Panc1 (cell line): ENCODE measurements around the gene C1orf115. TPM values are rescaled to one million over a fixed set of nuclear protein-coding genes. Genes with fewer than 3 reads are reported as not detected.

Experiments used
- ATAC-seq: fragments of 200-7000 bp; cut with Tn5 transposase; 2 replicates; pipeline ENCODE4 v1.9.1; 2020; ENCODE audit warnings: mild to moderate bottlenecking, moderate library complexity
- BruUV-seq: library from RNA; stranded (reverse); fragments of 400-500 nt; replicated peaks from 2 replicates; lab custom pipeline; 2021; lab: Mats Ljungman, UMichigan
- CTCF ChIA-PET: fragments of 300-600 bp; sonication (Branson Sonifier 250); formaldehyde crosslinking; loops from one replicate; lab custom pipeline; 2022; ENCODE audit warnings: antibody characterized with exemption; lab: Charles Lee
- POLR2A ChIA-PET: fragments of 300-600 bp; sonication (Branson Sonifier 250); formaldehyde crosslinking; loops from one replicate; lab custom pipeline; 2022; ENCODE audit warnings: antibody characterized with exemption; lab: Charles Lee
- DNase-seq: peaks from one replicate; pipeline ENCODE4 v3.0.0-alpha.2; 2010; ENCODE audit warnings: low read depth, low spot score
- H3K27ac ChIP-seq: 2 replicates; pipeline ENCODE4 v1.5.1; 2011; ENCODE audit warnings: mild to moderate bottlenecking, low read length, inconsistent platforms
- H3K27me3 ChIP-seq: fragments of 200-500 bp; sonication (Bioruptor generic); 2 replicates; pipeline ENCODE4 v1.6.0; 2014; ENCODE audit warnings: low read length, inconsistent platforms; ENCODE audit not compliant: control insufficient read depth, insufficient read depth
- H3K36me3 ChIP-seq: fragments of 200-500 bp; sonication (Bioruptor generic); 2 replicates; pipeline ENCODE4 v1.5.1; 2014; ENCODE audit warnings: inconsistent platforms, mild to moderate bottlenecking, low read length, moderate library complexity; ENCODE audit not compliant: control insufficient read depth, insufficient read depth
- H3K4me1 ChIP-seq: 2 replicates; pipeline ENCODE4 v1.5.1; 2011; ENCODE audit warnings: inconsistent platforms, mild to moderate bottlenecking, low read length, moderate library complexity; ENCODE audit not compliant: control insufficient read depth, insufficient read depth
- H3K4me3 ChIP-seq, 2 experiments: 2 replicates each; pipeline ENCODE4 v1.5.1; 2011 to 2012; ENCODE audit warnings: low read depth in 2 of 2, low read length in 2 of 2, mild to moderate bottlenecking in 2 of 2, inconsistent platforms in 1 of 2, moderate library complexity in 1 of 2
- H3K9me3 ChIP-seq: fragments of 200-500 bp; sonication (Bioruptor generic); 2 replicates; pipeline ENCODE4 v1.5.1; 2014; ENCODE audit warnings: low read depth, mild to moderate bottlenecking, inconsistent platforms, low read length, moderate library complexity; ENCODE audit not compliant: control insufficient read depth, insufficient read depth
- POLR2AphosphoS5 ChIP-seq: IDR thresholded peaks from 2 replicates; pipeline ENCODE4 v1.6.1; 2012; ENCODE audit warnings: mild to moderate bottlenecking, low read depth, low read length, moderate library complexity
- SIN3A ChIP-seq: IDR thresholded peaks from 2 replicates; pipeline ENCODE4 v1.6.1; 2012; ENCODE audit warnings: low read depth, mild to moderate bottlenecking, low read length, moderate library complexity, borderline replicate concordance; ENCODE audit not compliant: insufficient read depth
- TCF7L2 ChIP-seq: IDR thresholded peaks from 2 replicates; pipeline ENCODE4 v1.6.1; 2011; ENCODE audit warnings: mild to moderate bottlenecking, low read depth, low read length, inconsistent platforms
- in situ Hi-C: cut with HindIII; loops from 2 replicates; pipeline ENCODE4 v1.10.0; 2016; ENCODE audit warnings: low sequenced_read_pairs, low pct_unique_long_range_greater_than_20kb
- intact Hi-C: fragments of 100-400 bp; cut with micrococcal nuclease; formaldehyde crosslinking; loops from one replicate; pipeline ENCODE4 v1.10.0; 2022; ENCODE audit not compliant: unreplicated experiment
- total RNA-seq: library from RNA; stranded (reverse); gene quantifications from one replicate; pipeline ENCODE4 v1.2.1, GENCODE V29; 2021; ENCODE audit not compliant: unreplicated experiment
- TF ChIP-seq, protein P1 (sequence below): fragments of 450-650 bp; IDR thresholded peaks from 2 replicates; pipeline ENCODE4 v1.5.1; 2017; ENCODE audit warnings: mild to moderate bottlenecking
- TF ChIP-seq, protein P2 (sequence below), 2 experiments: IDR thresholded peaks; 2 replicates each; pipeline ENCODE4 v1.6.1; 2011 to 2012; ENCODE audit warnings: low read depth in 2 of 2, control low read depth in 1 of 2, low read length in 1 of 2, mild to moderate bottlenecking in 1 of 2, moderate library complexity in 1 of 2; ENCODE audit not compliant: insufficient read depth in 1 of 2

The C1orf115 gene
- total RNA-seq, 1 experiment from 2014 or later = 3.9 TPM

DNA sequence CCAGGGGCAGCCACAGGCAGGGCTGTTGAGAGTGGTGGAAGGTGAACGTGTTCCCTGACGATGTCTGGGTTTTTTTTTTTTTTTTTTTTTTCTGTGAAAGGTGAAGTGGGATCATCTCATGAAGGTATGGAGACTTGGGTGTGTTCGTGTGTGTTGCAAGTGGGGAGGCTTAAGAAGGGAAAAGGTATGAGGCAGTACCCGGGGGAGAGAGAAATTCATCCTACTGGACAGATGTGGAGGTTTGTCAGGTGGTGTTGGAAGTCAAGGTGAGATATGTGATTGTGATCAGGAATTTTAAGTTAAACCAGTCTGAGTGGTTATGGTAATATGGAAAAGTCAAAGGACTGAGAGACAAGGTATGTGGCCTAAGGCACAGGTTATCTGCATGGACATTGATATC, 5.3 kb downstream of the C1orf115 start:
- H3K27ac ChIP-seq = no peak overlapping the region
- no peaks in the 10 kb centered on the region for H3K9me3 ChIP-seq
- TF ChIP-seq TCF7L2 (no peak), POLR2AphosphoS5 (no peak), SIN3A (no peak)
- TF ChIP-seq, protein P1, sequence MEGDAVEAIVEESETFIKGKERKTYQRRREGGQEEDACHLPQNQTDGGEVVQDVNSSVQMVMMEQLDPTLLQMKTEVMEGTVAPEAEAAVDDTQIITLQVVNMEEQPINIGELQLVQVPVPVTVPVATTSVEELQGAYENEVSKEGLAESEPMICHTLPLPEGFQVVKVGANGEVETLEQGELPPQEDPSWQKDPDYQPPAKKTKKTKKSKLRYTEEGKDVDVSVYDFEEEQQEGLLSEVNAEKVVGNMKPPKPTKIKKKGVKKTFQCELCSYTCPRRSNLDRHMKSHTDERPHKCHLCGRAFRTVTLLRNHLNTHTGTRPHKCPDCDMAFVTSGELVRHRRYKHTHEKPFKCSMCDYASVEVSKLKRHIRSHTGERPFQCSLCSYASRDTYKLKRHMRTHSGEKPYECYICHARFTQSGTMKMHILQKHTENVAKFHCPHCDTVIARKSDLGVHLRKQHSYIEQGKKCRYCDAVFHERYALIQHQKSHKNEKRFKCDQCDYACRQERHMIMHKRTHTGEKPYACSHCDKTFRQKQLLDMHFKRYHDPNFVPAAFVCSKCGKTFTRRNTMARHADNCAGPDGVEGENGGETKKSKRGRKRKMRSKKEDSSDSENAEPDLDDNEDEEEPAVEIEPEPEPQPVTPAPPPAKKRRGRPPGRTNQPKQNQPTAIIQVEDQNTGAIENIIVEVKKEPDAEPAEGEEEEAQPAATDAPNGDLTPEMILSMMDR = no peak
- TF ChIP-seq, protein P2, sequence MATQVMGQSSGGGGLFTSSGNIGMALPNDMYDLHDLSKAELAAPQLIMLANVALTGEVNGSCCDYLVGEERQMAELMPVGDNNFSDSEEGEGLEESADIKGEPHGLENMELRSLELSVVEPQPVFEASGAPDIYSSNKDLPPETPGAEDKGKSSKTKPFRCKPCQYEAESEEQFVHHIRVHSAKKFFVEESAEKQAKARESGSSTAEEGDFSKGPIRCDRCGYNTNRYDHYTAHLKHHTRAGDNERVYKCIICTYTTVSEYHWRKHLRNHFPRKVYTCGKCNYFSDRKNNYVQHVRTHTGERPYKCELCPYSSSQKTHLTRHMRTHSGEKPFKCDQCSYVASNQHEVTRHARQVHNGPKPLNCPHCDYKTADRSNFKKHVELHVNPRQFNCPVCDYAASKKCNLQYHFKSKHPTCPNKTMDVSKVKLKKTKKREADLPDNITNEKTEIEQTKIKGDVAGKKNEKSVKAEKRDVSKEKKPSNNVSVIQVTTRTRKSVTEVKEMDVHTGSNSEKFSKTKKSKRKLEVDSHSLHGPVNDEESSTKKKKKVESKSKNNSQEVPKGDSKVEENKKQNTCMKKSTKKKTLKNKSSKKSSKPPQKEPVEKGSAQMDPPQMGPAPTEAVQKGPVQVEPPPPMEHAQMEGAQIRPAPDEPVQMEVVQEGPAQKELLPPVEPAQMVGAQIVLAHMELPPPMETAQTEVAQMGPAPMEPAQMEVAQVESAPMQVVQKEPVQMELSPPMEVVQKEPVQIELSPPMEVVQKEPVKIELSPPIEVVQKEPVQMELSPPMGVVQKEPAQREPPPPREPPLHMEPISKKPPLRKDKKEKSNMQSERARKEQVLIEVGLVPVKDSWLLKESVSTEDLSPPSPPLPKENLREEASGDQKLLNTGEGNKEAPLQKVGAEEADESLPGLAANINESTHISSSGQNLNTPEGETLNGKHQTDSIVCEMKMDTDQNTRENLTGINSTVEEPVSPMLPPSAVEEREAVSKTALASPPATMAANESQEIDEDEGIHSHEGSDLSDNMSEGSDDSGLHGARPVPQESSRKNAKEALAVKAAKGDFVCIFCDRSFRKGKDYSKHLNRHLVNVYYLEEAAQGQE (IDR thresholded peaks at IDR 0.05; ENCODE audit: insufficient read depth in 1 of 2, low read depth in 2 of 2, low read length in 1 of 2) = no peak
- no peak for ATAC-seq
- BruUV-seq = no TSS peak
- H3K4me1 ChIP-seq = no peaks in the 10 kb centered on the region
- in situ Hi-C loops (no loop called here), intact Hi-C loops (no loop called here)
- no peak overlapping the region for H3K4me3 ChIP-seq
- H3K36me3 ChIP-seq = no peaks in the 10 kb centered on the region; the same call in 1 of the 2 replicates
- CTCF ChIA-PET = no interaction called here
- DNase-seq = no peak
- POLR2A ChIA-PET = no interaction called here
- H3K27me3 ChIP-seq = no peaks in the 10 kb centered on the region; the same call in 1 of the 2 replicates

DNA sequence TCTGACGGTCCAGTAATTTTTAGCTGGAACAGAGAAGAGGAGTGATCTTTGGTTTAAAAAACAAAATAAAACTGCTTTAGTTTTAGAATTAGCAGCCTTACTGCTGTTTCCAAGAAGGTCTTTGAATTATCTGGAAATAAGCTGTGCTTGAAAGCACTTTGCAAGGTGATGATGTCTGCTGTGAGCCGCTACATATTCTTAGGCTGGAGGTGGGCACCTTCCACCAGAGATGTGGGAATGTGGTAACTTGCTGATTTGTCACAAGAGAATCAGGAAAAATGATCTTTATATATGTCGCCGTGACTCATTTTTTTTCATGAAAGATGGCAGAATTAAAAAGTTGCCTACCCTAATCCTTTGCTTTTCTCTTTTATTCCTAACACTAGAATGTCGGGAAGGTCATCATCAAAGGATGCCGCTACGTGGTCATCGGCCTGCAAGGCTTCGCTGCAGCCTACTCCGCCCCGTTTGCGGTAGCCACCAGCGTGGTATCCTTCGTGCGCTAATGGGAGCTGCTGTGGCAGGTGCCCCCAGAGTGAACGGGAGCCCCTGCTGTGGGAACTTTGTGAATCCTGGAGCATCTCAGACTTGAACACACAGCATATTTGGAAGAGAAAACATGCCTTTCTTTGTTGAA, 6.2 kb downstream of the C1orf115 start:
- no peaks in the 10 kb centered on the region for H3K36me3 ChIP-seq
- no peaks in the 10 kb centered on the region for H3K9me3 ChIP-seq
- TF ChIP-seq, protein P1 = no peak
- TF ChIP-seq, protein P2 (IDR thresholded peaks at IDR 0.05; ENCODE audit: insufficient read depth in 1 of 2, low read depth in 2 of 2, low read length in 1 of 2) = no peak
- TF ChIP-seq SIN3A (no peak), POLR2AphosphoS5 (no peak), TCF7L2 (no peak)
- in situ Hi-C loops = no loop called here
- no peak overlapping the region for H3K27ac ChIP-seq
- no peak overlapping the region for H3K4me3 ChIP-seq
- H3K27me3 ChIP-seq = no peaks in the 10 kb centered on the region; the same call in 1 of the 2 replicates
- DNase-seq (no peak), ATAC-seq (no peak)
- intact Hi-C loops = no loop called here
- ChIA-PET CTCF (no interaction called here), POLR2A (no interaction called here)
- BruUV-seq = no TSS peak
- no peaks in the 10 kb centered on the region for H3K4me1 ChIP-seq
